GM18951 (cell line): ENCODE results near the gene PEX5.
"Not testable (repeated sequence)": the region's sequence is repeated elsewhere in the genome, so short reads cannot be mapped to it uniquely, and the experiment has no call there.

ENCODE experiments used
- POLR2A ChIP-seq: IDR thresholded peaks from 4 replicates; pipeline ENCODE4 v1.6.1; 2011; ENCODE audit warnings: mild to moderate bottlenecking; ENCODE audit not compliant: insufficient read length, insufficient read depth; ENCODE audit errors: extremely low read depth
- in situ Hi-C: fragments of 300-500 bp; cut with MboI; formaldehyde crosslinking; loops from one replicate; pipeline ENCODE4 v1.12.0; 2022; ENCODE audit warnings: low sequenced_read_pairs, mixed read lengths, inconsistent platforms; ENCODE audit not compliant: unreplicated experiment

The PEX5 gene

DNA sequence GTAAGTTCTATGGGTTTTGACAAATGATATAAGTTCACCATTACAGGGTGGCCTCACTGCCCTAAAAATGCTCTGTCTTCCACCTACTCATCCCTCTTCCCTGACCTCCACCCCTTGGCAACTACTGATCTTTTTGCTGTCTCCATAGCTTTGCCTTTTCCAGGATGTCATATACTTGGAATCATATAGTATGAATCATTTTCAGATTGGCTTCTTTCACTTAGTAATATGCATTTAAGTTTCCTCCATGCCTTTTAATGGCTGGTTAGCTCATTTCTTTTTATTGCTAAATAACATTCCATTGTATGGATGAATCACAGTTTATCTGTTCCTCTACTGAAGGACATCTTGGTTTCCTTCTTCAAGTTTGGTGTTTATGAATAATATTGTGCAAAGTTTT is 14.0 kb upstream of the PEX5 start:
- TF ChIP-seq POLR2A: no peak
- in situ Hi-C loops: no loop called here

DNA sequence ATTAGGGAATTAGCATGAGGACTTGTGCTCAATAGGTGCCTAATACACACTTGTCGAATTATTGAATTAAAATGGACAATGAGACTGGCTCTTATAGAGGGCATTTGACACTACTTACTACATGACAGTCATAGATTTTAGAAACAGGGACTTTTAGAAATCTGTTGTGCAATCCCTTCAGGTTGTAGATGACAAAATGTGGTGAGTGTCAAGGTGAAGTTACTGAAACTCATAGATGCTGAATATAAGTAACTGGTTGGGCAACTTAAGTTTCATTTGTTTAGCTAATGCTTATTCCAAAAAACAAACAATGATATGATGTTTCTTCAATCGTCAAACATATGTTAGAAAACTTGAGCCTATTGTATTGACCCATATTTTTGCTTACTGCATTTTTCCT is 12.9 kb upstream of the PEX5 start:
- no peak for TF ChIP-seq POLR2A

DNA sequence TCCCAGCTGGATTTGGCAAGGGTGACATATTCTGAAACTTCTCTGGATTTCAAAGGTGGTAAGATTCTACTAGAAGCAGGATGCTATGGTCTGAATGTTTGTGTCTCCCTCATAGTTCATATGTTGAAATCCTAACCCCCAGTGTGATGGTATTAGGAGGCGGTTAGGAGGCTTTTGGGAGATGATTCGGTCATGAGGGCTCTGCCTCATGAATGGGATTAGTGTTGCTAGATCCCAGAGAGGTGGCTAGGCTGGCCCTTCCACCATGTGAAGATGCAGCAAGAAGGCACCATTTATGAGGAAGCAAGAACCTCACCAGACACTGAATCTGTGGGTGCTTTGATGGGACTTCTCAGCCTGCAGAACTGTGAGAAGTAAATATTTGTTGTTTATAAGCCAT is 11.0 kb upstream of the PEX5 start:
- no peak for TF ChIP-seq POLR2A
- in situ Hi-C loops: no loop called here

More for the DNA sequence above, 12.9 kb upstream of the PEX5 start:
- in situ Hi-C loops: no loop called here

DNA sequence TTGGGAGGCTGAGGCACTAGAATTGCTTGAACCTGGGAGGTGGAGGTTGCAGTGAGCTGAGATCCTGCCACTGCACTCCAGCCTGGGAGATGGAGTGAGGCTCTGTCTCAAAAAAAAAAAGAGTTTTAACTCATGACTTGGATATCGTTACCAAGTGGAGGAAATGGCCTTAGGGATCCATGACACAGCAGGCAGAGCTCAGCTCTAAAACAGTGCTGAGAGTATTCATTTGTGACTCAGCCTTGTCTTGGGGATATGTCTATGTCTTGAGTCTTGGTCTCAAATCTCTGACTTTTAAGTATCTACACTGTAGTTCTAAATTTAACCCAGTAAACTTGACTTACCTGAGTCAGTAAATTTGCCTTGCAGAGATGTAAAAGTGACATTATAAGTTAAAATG is 8.8 kb upstream of the PEX5 start:
- in situ Hi-C loops: no loop called here
- no peak for TF ChIP-seq POLR2A

DNA sequence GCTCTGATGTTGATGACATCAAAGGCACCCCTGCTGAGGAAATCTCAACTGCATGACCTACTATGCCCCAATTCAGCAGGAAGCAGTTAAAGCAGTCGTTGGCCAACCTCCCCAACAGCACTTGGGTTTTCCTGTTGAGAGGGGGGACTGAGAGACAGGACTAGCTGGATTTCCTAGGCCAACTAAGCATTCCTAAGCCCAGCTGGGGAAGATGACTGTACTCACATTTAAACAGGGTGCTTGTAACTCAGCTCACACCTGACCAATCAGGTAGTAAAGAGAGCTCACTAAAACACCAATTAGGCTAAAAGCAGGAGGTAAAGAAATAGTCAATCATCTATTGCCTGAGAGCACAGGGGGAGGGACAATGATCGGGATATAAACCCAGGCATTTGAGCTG is 3.4 kb upstream of the PEX5 start:
- in situ Hi-C loops: not testable (repeated sequence)

DNA sequence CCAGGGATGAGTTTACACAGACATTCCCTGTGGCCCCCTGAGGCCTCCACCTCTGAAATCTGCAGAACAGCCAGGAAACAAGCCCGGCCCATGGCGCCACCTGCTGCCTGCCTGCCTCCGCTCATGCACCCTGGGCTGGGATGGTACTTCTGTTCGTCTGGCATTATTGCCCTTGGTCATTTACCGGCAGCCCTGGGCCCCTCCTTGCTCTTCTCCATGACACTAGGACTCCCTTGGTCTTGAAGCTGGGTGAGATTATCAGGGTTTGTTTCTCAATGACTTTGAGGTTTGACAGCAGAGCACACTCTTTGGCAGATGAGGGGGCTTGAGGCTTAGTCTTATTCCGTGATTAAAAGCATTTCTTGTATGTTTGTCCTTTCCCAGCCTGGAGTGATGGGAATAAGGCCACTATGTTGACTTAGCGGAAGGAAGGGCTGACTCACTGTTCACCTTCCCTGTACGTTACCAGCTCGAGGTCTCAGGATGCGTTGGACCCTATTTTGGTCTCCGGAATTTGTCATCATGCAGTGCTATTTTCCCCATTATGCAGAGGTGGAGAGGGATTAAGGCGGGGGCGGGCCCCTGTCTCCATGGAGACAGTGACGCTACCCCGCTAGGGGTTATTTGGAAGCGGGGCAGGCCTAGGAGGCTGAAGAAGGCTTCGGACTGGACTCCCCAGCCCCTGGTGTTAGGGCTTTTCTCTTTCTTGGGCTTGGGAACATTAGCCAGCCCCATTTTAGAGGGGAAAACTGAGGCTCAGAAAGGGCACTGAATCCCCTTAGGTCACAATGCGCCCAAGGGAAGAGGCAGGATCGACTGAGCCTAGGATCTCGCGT is 706 bp upstream of the PEX5 start:
- in situ Hi-C loops: no loop called here
- peak; percentile 12 for TF ChIP-seq POLR2A

DNA sequence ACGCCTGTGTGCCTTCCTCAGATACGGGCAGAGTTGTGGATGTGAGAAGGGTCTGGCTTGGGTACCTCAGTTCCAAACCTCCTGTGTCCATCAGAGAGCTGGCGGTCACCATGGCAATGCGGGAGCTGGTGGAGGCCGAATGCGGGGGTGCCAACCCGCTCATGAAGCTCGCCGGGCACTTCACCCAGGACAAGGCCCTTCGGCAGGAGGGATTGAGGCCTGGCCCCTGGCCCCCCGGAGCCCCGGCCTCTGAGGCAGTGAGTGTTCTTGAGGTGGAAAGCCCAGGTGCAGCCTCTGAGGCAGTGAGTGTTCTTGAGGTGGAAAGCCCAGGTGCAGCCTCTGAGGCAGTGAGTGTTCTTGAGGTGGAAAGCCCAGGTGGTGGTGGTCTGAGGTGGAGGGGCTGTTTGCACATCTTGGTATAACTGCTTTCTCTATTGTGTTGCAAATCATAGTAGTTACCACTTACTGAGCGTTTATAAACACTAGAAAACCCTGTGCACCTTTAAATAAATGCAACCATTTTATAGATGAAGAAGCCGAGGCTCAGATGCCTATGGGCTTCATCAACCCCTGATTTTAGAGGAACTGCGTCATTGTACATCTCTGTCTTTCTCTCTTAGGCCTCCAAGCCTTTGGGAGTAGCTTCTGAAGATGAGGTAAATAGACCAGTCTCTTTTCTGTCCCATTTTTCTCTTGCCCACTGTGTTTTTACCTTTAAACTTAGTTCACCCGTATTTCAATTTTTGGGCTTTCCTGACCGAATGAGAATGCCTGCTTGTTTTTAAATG is 976 bp downstream of the PEX5 start:
- in situ Hi-C loops: no loop called here
- no peak for TF ChIP-seq POLR2A

DNA sequence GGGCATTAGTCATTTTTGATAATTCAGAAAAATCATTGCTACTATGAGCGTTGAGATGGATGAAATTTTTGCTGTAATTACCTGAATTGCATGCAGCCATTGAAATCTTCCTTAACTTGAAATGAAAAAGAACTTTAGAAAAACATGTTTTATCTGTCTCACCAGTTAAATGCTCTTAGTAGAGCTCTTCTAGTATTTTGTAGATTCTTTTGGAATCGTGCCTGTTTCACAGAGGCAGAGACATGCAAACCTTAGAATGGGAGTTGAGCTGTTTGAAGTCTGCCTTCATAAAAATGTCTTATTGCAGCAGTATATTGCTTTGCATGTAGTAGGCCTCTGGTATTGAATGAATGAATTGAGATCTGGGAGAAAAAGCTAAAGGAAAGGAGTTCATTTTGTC is 4.2 kb downstream of the PEX5 start:
- in situ Hi-C loops: no loop called here
- no peak for TF ChIP-seq POLR2A

DNA sequence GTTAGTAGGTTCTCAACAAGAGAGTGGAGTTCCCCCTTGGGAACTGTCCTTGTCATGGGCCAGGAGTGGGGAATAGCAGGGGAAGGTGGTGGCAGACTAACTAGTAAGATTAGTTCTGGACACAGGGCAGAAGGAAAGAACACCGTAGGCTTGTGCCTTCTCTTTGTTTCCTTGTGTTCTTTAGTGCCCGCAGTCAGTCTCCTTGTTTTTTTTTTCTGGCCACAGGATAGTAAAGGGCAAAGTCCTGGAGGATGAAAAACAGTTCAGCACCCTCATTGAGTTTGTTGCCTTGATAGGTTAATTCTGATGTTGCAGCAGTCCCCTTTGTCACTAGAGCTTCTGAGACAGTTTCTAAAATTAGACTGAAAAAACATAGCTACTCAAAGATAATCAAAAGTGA is 8.4 kb downstream of the PEX5 start:
- in situ Hi-C loops: no loop called here
- TF ChIP-seq POLR2A: no peak

DNA sequence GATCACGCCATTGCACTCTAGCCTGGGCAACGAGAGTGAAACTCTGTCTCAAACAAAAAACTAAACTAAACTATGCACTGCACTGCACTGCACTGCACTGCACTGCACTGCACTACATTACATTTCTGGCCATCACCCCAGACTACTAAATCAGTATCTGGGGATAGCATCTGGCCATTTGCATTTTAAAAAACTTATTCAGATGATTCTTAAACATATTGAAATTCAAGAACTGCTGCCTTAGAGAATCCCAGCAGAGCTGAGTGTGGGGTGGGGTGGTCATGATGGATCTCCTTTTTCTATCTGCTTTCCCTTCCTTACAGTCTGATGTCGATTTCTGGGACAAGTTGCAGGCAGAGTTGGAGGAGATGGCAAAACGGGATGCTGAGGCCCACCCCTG is 13.6 kb downstream of the PEX5 start:
- TF ChIP-seq POLR2A: no peak
- in situ Hi-C loops: no loop called here

DNA sequence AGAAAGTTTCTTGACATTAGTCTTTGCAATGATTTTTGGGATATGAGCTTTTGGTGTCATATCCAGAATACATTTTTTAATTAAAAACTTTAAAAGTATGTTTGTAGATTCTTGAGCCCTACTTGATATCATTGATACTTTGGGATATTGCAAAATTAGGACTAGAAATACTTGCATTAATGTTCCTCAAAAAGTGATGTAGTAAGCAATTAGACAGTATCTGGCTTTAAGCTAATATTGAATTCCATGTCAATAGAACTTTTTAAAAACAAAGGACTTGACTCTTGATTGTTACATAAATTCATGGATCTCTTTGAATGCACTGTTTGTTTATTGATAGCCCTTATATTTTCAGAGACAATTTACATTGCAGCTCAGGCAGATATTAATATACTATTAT is 15.6 kb downstream of the PEX5 start:
- no peak for TF ChIP-seq POLR2A

DNA sequence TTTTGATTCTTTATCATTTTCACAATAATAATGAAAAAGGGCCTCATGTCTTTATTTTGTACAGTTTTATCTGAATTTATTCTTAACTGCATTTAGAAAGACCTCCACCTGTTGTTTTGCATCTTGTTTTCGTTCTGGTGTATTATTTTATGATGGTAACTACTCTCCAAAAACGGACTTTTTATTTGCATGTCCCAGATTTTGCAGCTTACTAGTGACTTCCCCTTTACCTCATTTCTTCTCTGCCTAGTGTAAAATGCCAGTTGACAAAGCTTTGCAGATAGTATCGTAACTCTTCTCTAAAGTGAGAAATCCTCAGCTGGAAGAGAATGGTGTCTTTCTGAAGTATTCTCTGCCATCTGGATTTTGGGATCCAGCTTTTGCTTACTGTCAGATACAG is 17.2 kb downstream of the PEX5 start:
- in situ Hi-C loops: no loop called here
- TF ChIP-seq POLR2A: no peak

More for the DNA sequence above, 15.6 kb downstream of the PEX5 start:
- in situ Hi-C loops: no loop called here

DNA sequence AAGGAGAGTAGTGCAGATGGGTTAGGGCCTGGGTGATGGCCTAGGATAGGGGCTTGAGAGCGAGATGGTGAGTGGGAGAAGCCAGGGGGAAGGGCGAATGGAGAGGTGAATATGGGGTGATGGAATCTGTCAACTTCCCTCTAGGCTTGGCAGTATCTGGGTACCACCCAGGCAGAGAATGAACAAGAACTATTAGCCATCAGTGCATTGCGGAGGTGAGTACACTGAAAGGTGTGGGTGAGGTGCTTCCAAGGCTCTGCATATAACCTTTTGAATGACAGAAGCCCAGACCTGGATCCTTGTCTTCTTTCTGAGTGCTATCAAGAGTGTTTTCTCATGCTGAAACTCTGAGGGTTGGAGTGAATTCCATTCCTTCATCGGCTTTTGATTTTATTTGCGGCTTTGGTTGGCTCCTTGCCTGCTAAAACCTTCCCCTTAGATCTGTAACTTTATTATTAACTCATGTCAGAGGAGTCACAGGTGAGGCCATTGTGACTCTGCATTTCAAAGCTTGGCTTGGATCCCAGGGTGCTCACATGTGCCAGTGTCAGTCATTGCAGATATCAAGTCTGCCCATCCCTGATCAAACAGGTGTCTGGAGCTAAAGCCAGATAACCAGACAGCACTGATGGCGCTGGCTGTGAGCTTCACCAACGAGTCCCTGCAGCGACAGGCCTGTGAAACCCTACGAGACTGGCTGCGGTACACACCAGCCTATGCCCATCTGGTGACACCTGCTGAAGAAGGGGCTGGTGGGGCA is 18.6 kb downstream of the PEX5 start:
- no peak for TF ChIP-seq POLR2A
- in situ Hi-C loops: no loop called here
